B cell (primary cell): ENCODE measurements around the gene RAB6B. TPM values are rescaled to one million over a fixed set of nuclear protein-coding genes. Genes with fewer than 3 reads are reported as not detected.

Source experiments
- ATAC-seq: fragments of 200-7000 bp; cut with Tn5 transposase; one replicate; pipeline ENCODE4 v1.10.0; 2021; ENCODE audit warnings: low read depth, mild to moderate bottlenecking, moderate number of reproducible peaks, moderate library complexity
- CTCF ChIA-PET: fragments of 350-600 bp; sonication (Branson Sonifier 250); formaldehyde crosslinking; loops from one replicate; lab custom pipeline; 2021; ENCODE audit warnings: antibody characterized with exemption, inconsistent platforms; lab: Charles Lee
- POLR2A ChIA-PET: fragments of 350-600 bp; sonication (Branson Sonifier 250); formaldehyde crosslinking; loops from one replicate; lab custom pipeline; 2021; ENCODE audit warnings: antibody characterized with exemption; lab: Charles Lee
- DNase-seq: peaks from one replicate; pipeline ENCODE4 v3.0.0; 2013
- H2AFZ ChIP-seq: 2 replicates; pipeline ENCODE4 v1.6.1; 2012; ENCODE audit warnings: mild to moderate bottlenecking, low read depth, low read length; ENCODE audit not compliant: insufficient read depth, poor library complexity, severe bottlenecking
- H3K27ac ChIP-seq, 2 donors: 1 replicate in 1 of 2; 2 replicates in 1 of 2; pipeline ENCODE4 v1.5.1; 2012 to 2013; ENCODE audit warnings: low read length in 2 of 2, mild to moderate bottlenecking in 2 of 2, moderate library complexity in 1 of 2
- H3K27me3 ChIP-seq, 4 experiments: fragments of 200-600 bp in 1 of 4; sonication (generic) in 1 of 4; replicated peaks in 1 of 4; 1 replicate in 2 of 4; 2 replicates in 2 of 4; pipeline versions ENCODE4 v1.6.1 to v1.7.0; 2013 to 2016; ENCODE audit warnings: low read length in 3 of 4, mild to moderate bottlenecking in 2 of 4, mixed read lengths in 1 of 4, moderate library complexity in 1 of 4; ENCODE audit not compliant: insufficient read depth in 4 of 4, control insufficient read depth in 3 of 4; ENCODE audit errors: control extremely low read depth in 1 of 4
- H3K36me3 ChIP-seq, 2 experiments: replicated peaks in 1 of 2; 1 replicate in 1 of 2; 2 replicates in 1 of 2; pipeline versions ENCODE4 v1.6.1 to v1.7.1; 2013; ENCODE audit warnings: low read length in 1 of 2; ENCODE audit not compliant: insufficient read depth in 2 of 2, control insufficient read depth in 1 of 2; ENCODE audit errors: control extremely low read depth in 1 of 2, extremely low read depth in 1 of 2
- H3K4me1 ChIP-seq, 2 donors: fragments of 200-600 bp in 1 of 2; sonication (generic) in 1 of 2; 1 replicate in 1 of 2; 2 replicates in 1 of 2; pipeline versions ENCODE4 v1.5.1 to v1.6.1; 2013 to 2017; ENCODE audit warnings: low read length in 2 of 2; ENCODE audit not compliant: control insufficient read depth in 2 of 2, insufficient read depth in 2 of 2
- H3K4me2 ChIP-seq: replicated peaks from 2 replicates; pipeline ENCODE3; 2012; ENCODE audit warnings: mild to moderate bottlenecking, low read depth, low read length; ENCODE audit not compliant: poor library complexity, severe bottlenecking
- H3K4me3 ChIP-seq, 5 experiments: fragments of 200-600 bp in 1 of 5; sonication (generic) in 1 of 5; 1 replicate in 3 of 5; 2 replicates in 2 of 5; pipeline versions ENCODE4 v1.5.1 to v1.7.0; 2011 to 2016; ENCODE audit warnings: low read length in 4 of 5, mild to moderate bottlenecking in 4 of 5, low read depth in 2 of 5, control low read depth in 1 of 5, moderate library complexity in 1 of 5; ENCODE audit not compliant: insufficient read depth in 1 of 5; ENCODE audit errors: control extremely low read depth in 1 of 5, extremely low read depth in 1 of 5
- H3K79me2 ChIP-seq: fragments of 200-600 bp; sonication (generic); one replicate; pipeline ENCODE4 v1.6.0; 2016; ENCODE audit warnings: low read length; ENCODE audit not compliant: control insufficient read depth, insufficient read depth
- H3K9ac ChIP-seq: fragments of 200-600 bp; sonication (generic); 2 replicates; pipeline ENCODE4 v1.6.1; 2017; ENCODE audit warnings: mild to moderate bottlenecking, low read length, moderate library complexity
- H3K9me3 ChIP-seq, 3 donors: one replicate each; pipeline versions ENCODE4 v1.6.1 to v1.7.1; 2013; ENCODE audit warnings: low read length in 2 of 3; ENCODE audit not compliant: control insufficient read depth in 2 of 3, insufficient read depth in 1 of 3; ENCODE audit errors: control extremely low read depth in 1 of 3
- H4K20me1 ChIP-seq: 2 replicates; pipeline ENCODE4 v1.6.0; 2012; ENCODE audit warnings: mild to moderate bottlenecking, low read length; ENCODE audit not compliant: insufficient read depth, control insufficient read depth, poor library complexity, severe bottlenecking
- H3K27ac Mint-ChIP-seq: one replicate; pipeline ENCODE4 v1.8.0; 2021; ENCODE audit warnings: mixed read lengths
- H3K27me3 Mint-ChIP-seq: one replicate; pipeline ENCODE4 v1.8.0; 2021; ENCODE audit warnings: mixed read lengths
- H3K4me1 Mint-ChIP-seq: one replicate; pipeline ENCODE4 v1.8.0; 2021; ENCODE audit warnings: mixed read lengths
- H3K4me3 Mint-ChIP-seq: one replicate; pipeline ENCODE4 v1.8.0; 2021; ENCODE audit warnings: mixed read lengths
- H3K9me3 Mint-ChIP-seq: one replicate; pipeline ENCODE4 v1.8.0; 2022; ENCODE audit warnings: mixed read lengths; ENCODE audit not compliant: insufficient read depth
- CTCF ChIP-seq: fragments of 200-600 bp; IDR thresholded peaks from one replicate; pipeline ENCODE4 v1.8.0; 2022; ENCODE audit warnings: antibody characterized with exemption, mild to moderate bottlenecking
- EZH2 ChIP-seq: IDR thresholded peaks from 2 replicates; pipeline ENCODE4 v1.6.1; 2012; ENCODE audit warnings: borderline replicate concordance, low read depth, mild to moderate bottlenecking, moderate library complexity, low read length; ENCODE audit not compliant: insufficient read depth, poor library complexity, severe bottlenecking
- WGBS: methylation state at CpG from one replicate; pipeline ENCODE4 v1.1.5; 2013; ENCODE audit warnings: missing lambda C conversion rate; ENCODE audit not compliant: insufficient coverage; 5-methylcytosine and 5-hydroxymethylcytosine counted together
- intact Hi-C: fragments of 100-400 bp; cut with micrococcal nuclease; formaldehyde crosslinking; loops from one replicate; pipeline ENCODE4 v1.10.0; 2022
- polyA plus RNA-seq: library from polyadenylated mRNA; depleted of rRNA; stranded (reverse); fragments of >200 nt; gene quantifications from 2 replicates; pipeline ENCODE4 v1.2.3, GENCODE V29; 2012
- total RNA-seq, 2 donors: library from RNA; stranded (reverse); fragments of 120-200 nt in 1 of 2; gene quantifications; 1 replicate in 1 of 2; 2 replicates in 1 of 2; pipeline versions ENCODE4 v1.2.3 to v1.2.4, GENCODE V29; 2013 to 2022

Gene RAB6B
- total and polyA plus RNA-seq, 2 donors (not counting 1 experiment from before 2014, with no cell fraction given), result not detected

DNA sequence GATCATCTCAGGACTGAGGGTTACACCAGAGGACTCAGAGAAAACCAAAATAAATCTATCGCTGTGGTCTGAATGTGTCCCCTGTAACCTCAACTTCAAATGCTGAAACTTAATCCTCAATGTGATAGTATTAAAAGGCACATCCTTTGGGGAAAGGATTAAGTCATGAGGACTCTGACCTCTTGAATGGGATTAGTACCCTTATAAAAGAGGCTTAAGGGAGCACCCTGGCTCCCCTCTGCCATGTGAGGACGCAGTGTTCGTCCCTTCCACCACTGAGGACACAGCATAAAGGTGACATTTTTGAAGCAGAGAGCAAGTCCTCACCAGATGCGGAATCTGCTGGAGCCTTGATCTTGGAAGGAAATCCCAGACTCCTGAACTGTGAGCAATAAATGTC lies 50.6 kb downstream of the RAB6B start:
- no peak overlapping the region for H3K4me3 Mint-ChIP-seq
- Histone ChIP-seq H3K36me3 (no peaks in the 10 kb centered on the region), H2AFZ (no peak overlapping the region), H3K4me3 (no peak overlapping the region), H3K27ac (no peak overlapping the region), H3K27me3 (peaks cover 0 to 4% (median 0%) of the 10 kb centered on the region in 4 experiments), H4K20me1 (no peaks in the 10 kb centered on the region), H3K9ac (no peak overlapping the region), H3K79me2 (no peaks in the 10 kb centered on the region), H3K4me1 (no peaks in the 10 kb centered on the region), H3K4me2 (no peak overlapping the region), H3K9me3 (no peaks in the 10 kb centered on the region)
- peaks cover 8% of the 10 kb centered on the region for H3K27me3 Mint-ChIP-seq
- no peak for TF ChIP-seq CTCF
- TF ChIP-seq EZH2, result no peak
- no peaks in the 10 kb centered on the region for H3K4me1 Mint-ChIP-seq
- no peaks in the 10 kb centered on the region for H3K9me3 Mint-ChIP-seq
- intact Hi-C loops, result no loop called here
- WGBS, result 91% methylated on average over 3 of the region's 4 CpGs
- no peak for DNase-seq
- ATAC-seq, result no peak
- ChIA-PET POLR2A (no interaction called here), CTCF (no interaction called here)
- H3K27ac Mint-ChIP-seq, result no peak overlapping the region

GRCh38 chr3:133843634-133844033 lies 52.0 kb downstream of the RAB6B start:
- POLR2A ChIA-PET, result no interaction called here
- Histone ChIP-seq H3K27me3 (no peaks in the 10 kb centered on the region), H3K79me2 (no peaks in the 10 kb centered on the region), H4K20me1 (no peaks in the 10 kb centered on the region), H2AFZ (no peak overlapping the region), H3K4me2 (no peak overlapping the region), H3K36me3 (no peaks in the 10 kb centered on the region), H3K9ac (no peak overlapping the region), H3K9me3 (no peaks in the 10 kb centered on the region), H3K27ac (no peak overlapping the region), H3K4me3 (no peak overlapping the region), H3K4me1 (no peaks in the 10 kb centered on the region)
- no peaks in the 10 kb centered on the region for H3K4me1 Mint-ChIP-seq
- intact Hi-C loops, result no loop called here
- H3K27me3 Mint-ChIP-seq, result peaks cover 5% of the 10 kb centered on the region
- no peaks in the 10 kb centered on the region for H3K9me3 Mint-ChIP-seq
- CTCF ChIA-PET, result no interaction called here
- 92% methylated on average over 4 of the region's 7 CpGs for WGBS
- H3K4me3 Mint-ChIP-seq, result no peak overlapping the region
- TF ChIP-seq CTCF (no peak), EZH2 (no peak)
- no peak for DNase-seq
- H3K27ac Mint-ChIP-seq, result no peak overlapping the region
- ATAC-seq, result no peak
